ENCODE results near the gene USP24. TPM values are rescaled to one million over a fixed set of nuclear protein-coding genes. Genes with fewer than 3 reads are reported as not detected.
A peak's percentile ranks its signal among the peaks of the same experiment; 100 is the strongest.

The USP24 gene
- total RNA-seq, 6 experiments from 2014 or later: 19.9 to 28.0 (median 21.9) TPM

DNA sequence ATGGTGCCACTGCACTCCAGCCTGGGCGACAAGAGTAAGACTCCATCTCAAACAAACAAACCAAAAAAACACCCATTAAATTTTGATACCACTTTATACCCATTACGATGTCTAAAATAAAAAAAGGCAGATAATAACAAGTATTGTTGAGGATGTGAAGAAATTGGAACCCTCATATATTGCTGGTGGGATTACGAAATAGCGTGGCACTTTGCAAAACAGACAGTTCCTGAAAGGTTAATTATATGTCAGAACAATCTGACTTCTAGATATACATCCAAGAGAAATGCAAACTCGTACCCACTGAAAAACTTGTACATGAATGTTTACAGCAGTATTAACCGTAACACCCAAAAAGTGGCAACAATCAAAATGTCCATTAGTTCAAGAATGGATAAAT is 70.3 kb downstream of the USP24 start:
- Histone ChIP-seq H3K4me1 (no peaks in the 10 kb centered on the region), H3K4me3 (no peak overlapping the region), H3K9me3 (no peaks in the 10 kb centered on the region), H3K27me3 (no peaks in the 10 kb centered on the region), H3K27ac (no peak overlapping the region), H3K36me3 (peaks cover 0 to 43% (median 12%) of the 10 kb centered on the region in 4 donors)
- DNase-seq (no peak), ATAC-seq (no peak)
- intact Hi-C loops (cut with DNase I): loop anchor here in 1 of 2 donors (5.0 kb wide), 1 partner anchor 132 kb away; no protein-coding TSS in a partner anchor
- 92% methylated on average over 6 of the region's 6 CpGs for WGBS (ENCODE audit: insufficient coverage, low coverage, low lambda C conversion rate, missing lambda C conversion rate)
- TF ChIP-seq, protein P1, sequence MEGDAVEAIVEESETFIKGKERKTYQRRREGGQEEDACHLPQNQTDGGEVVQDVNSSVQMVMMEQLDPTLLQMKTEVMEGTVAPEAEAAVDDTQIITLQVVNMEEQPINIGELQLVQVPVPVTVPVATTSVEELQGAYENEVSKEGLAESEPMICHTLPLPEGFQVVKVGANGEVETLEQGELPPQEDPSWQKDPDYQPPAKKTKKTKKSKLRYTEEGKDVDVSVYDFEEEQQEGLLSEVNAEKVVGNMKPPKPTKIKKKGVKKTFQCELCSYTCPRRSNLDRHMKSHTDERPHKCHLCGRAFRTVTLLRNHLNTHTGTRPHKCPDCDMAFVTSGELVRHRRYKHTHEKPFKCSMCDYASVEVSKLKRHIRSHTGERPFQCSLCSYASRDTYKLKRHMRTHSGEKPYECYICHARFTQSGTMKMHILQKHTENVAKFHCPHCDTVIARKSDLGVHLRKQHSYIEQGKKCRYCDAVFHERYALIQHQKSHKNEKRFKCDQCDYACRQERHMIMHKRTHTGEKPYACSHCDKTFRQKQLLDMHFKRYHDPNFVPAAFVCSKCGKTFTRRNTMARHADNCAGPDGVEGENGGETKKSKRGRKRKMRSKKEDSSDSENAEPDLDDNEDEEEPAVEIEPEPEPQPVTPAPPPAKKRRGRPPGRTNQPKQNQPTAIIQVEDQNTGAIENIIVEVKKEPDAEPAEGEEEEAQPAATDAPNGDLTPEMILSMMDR (IDR thresholded peaks at IDR 0.05): no peak
- TF ChIP-seq POLR2A (IDR thresholded peaks at IDR 0.05): no peak

DNA sequence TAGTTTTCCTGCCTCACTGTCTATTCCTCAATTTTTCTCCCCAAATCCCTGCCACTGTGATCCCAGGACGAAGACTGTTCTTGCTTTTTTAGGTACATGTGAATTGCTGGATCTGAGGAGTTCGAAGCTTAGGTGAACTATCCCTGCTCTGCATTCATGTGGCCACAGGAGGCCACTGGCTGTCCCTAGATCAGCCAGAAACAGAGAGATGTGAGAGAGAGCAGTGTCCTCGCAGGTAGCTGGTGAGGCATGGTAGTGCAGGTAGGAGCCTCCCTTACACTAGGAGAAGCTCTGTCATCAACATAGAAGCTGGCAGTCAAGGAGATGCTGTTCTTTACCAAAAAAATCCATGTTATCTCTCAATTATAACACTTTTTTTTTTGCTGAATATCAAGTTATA is 71.5 kb downstream of the USP24 start:
- H3K4me3 ChIP-seq: no peak overlapping the region
- no peak overlapping the region for H3K27ac ChIP-seq
- intact Hi-C loops (cut with DNase I): loop anchor here in 1 of 2 donors (5.0 kb wide), 1 partner anchor 134 kb away; no protein-coding TSS in a partner anchor
- DNase-seq (no peak), ATAC-seq (peak; percentile 43 to 66 (median 56))
- H3K36me3 ChIP-seq: peaks cover 0 to 47% (median 12%) of the 10 kb centered on the region in 4 donors
- TF ChIP-seq, protein P1 (IDR thresholded peaks at IDR 0.05): peak in 1 of 4 donors; percentile 18
- TF ChIP-seq POLR2A (IDR thresholded peaks at IDR 0.05): no peak
- H3K4me1 ChIP-seq: no peaks in the 10 kb centered on the region
- WGBS (ENCODE audit: insufficient coverage, low coverage, low lambda C conversion rate, missing lambda C conversion rate): 95% methylated on average over 2 of the region's 3 CpGs
- H3K9me3 ChIP-seq: no peaks in the 10 kb centered on the region
- H3K27me3 ChIP-seq: no peaks in the 10 kb centered on the region

DNA sequence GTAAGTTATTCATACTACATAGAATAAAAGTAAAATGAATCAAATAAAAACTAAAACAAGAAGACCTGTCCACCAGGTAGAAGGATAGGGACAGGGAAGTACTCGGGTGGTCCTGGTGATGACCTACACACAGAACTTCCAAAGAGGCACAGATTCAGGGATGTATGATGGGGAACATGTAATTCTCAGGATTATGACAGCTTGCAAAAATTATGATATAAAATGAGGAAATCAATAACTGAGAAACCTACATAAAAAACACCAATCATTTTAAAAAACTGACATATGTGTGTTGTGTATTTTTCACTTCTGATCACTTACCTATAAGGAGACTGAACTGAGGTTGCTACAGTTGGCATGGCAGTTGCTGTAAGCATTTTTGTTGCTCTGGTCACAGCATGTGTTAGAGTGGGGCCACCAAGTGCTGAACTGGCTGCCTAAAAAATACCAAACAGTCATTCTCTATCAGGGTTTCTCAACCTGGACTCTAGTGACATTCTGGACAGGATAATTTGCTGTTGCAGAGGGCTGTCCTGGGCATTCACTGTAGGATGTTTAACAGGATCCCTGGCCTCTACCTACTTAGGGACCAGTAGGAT is 73.8 kb downstream of the USP24 start:
- ATAC-seq (peak in 3 of 4 donors; percentile 22 to 40 (median 30)), DNase-seq (no peak)
- intact Hi-C loops (cut with DNase I): loop anchor here in 1 of 2 donors (5.0 kb wide), 1 partner anchor 136 kb away; no protein-coding TSS in a partner anchor
- no peak overlapping the region for H3K4me3 ChIP-seq
- H3K27ac ChIP-seq: no peak overlapping the region
- no peaks in the 10 kb centered on the region for H3K9me3 ChIP-seq
- TF ChIP-seq, protein P1 (IDR thresholded peaks at IDR 0.05): no peak
- H3K4me1 ChIP-seq: no peaks in the 10 kb centered on the region
- WGBS (ENCODE audit: insufficient coverage, low coverage, low lambda C conversion rate, missing lambda C conversion rate): 69% methylated on average over 1 of the region's 1 CpG
- peaks cover 0 to 68% (median 21%) of the 10 kb centered on the region in 4 donors for H3K36me3 ChIP-seq
- H3K27me3 ChIP-seq: no peaks in the 10 kb centered on the region

DNA sequence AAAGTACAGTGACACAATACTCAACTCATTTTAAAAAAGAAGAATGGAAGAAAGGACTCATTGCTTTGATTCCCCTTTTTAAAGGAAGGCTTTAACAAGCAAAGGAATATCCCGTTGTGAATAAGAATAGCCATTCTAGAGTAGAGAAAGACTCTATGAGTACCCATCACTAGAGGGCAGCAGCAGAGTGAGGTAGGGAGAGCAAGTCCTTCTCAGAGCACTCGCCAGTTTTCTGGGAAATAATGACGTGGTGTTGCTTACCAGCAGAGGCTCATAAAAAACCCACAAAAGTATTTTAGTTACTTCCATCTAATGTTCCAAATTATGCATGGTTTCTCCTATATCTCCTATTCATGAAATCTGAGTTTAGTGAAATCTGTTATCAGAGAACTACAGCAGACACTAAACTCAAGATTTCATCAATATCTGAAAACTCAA is 74.6 kb downstream of the USP24 start:
- peaks cover 0 to 69% (median 21%) of the 10 kb centered on the region in 4 donors for H3K36me3 ChIP-seq
- DNase-seq (peak; percentile 28 to 61 (median 53)), ATAC-seq (peak; percentile 97 to 99 (median 98))
- WGBS (ENCODE audit: insufficient coverage, low coverage, low lambda C conversion rate, missing lambda C conversion rate): 2% methylated on average over 3 of the region's 3 CpGs
- TF ChIP-seq, protein P1 (IDR thresholded peaks at IDR 0.05): peak; percentile 79 to 83 (median 81)
- no peak for TF ChIP-seq POLR2A (IDR thresholded peaks at IDR 0.05)
- H3K27me3 ChIP-seq: no peaks in the 10 kb centered on the region
- no peak overlapping the region for H3K27ac ChIP-seq
- intact Hi-C loops (cut with DNase I): loop anchor here in 1 of 2 donors (5.0 kb wide), 1 partner anchor 137 kb away; no protein-coding TSS in a partner anchor
- H3K4me1 ChIP-seq: no peaks in the 10 kb centered on the region
- no peak overlapping the region for H3K4me3 ChIP-seq
- H3K9me3 ChIP-seq: no peaks in the 10 kb centered on the region
